IPS DF 4.7 (cell line): ENCODE results near the gene HJURP.

Source experiments
- DNase-seq: peaks from one replicate; pipeline ENCODE4 v3.0.0-alpha.2; 2013; ENCODE audit warnings: low spot score; ENCODE audit errors: extremely low read depth

Gene HJURP

GRCh38 chr2:233814056-233814835 is 40.1 kb downstream of the HJURP start:
- no peak for DNase-seq

GRCh38 chr2:233813236-233814055 is 40.9 kb downstream of the HJURP start:
- no peak for DNase-seq

GRCh38 chr2:233811732-233812131 is 42.6 kb downstream of the HJURP start:
- no peak for DNase-seq

GRCh38 chr2:233811087-233811486 is 43.2 kb downstream of the HJURP start:
- no peak for DNase-seq

- DNase-seq: no peak
Observed at GRCh38 chr2:233810385-233810784, 44.0 kb downstream of the HJURP start.

GRCh38 chr2:233807966-233808935 is 46.1 kb downstream of the HJURP start:
- DNase-seq: no peak

- DNase-seq: no peak
Observed at GRCh38 chr2:233807215-233807865, 47.0 kb downstream of the HJURP start.

GRCh38 chr2:233803994-233804393 is 50.3 kb downstream of the HJURP start:
- DNase-seq: no peak

- no peak for DNase-seq
Observed at GRCh38 chr2:233803292-233803911, 50.9 kb downstream of the HJURP start.

GRCh38 chr2:233802132-233802815 is 52.1 kb downstream of the HJURP start:
- no peak for DNase-seq

GRCh38 chr2:233801357-233802131 is 52.8 kb downstream of the HJURP start:
- DNase-seq: no peak

GRCh38 chr2:233800208-233800607 is 54.1 kb downstream of the HJURP start:
- no peak for DNase-seq

GRCh38 chr2:233799716-233800115 is 54.6 kb downstream of the HJURP start:
- DNase-seq: no peak

- no peak for DNase-seq
Observed at GRCh38 chr2:233799087-233799665, 55.2 kb downstream of the HJURP start.

- DNase-seq: no peak
Observed at GRCh38 chr2:233798335-233799086, 55.8 kb downstream of the HJURP start.

GRCh38 chr2:233796254-233796653 is 58.1 kb downstream of the HJURP start:
- DNase-seq: no peak

GRCh38 chr2:233795735-233796171 is 58.6 kb downstream of the HJURP start:
- no peak for DNase-seq

GRCh38 chr2:233794128-233794658 is 60.1 kb downstream of the HJURP start:
- no peak for DNase-seq
